ENCODE measurements around the gene APP. TPM values are rescaled to one million over a fixed set of nuclear protein-coding genes. Genes with fewer than 3 reads are reported as not detected.

APP gene
- polyA plus RNA-seq, 1 experiment = 964 TPM

DNA sequence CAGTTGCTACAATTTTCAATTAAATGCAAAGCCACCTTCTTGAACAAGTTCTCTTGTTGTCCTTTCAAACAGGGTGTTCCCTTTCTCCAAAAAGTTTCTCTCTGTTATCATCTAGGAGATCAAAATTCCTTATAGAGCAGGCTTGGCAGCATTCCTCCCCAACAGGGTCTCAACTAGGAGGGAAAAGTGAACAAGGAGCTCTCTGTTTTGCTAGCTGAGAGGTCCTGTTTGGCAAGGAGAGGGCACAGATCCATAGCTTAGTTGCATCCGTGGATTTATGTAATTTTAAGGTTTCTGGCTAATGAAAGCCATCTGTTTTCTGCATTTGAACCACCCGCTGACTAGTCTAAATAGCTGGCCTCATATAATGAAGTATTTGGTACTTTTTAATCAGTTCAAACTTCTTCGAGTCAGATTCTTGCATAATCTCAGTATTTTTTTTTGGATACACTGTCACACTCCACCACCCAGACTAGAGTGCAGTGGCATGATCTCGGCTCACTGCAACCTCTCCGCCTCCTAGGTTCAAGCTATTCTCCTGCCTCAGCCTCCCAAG, 54.0 kb downstream of the APP start:
- POLR2A ChIA-PET = no interaction called here
- Histone ChIP-seq H3K27me3 (ENCODE audit: control insufficient read depth, insufficient read depth, low read length) (no peaks in the 10 kb centered on the region), H3K36me3 (ENCODE audit: control insufficient read depth, insufficient read depth, low read length) (peaks cover 1% of the 10 kb centered on the region), H3K4me3 (ENCODE audit: low read depth, low read length) (no peak overlapping the region)
- DNase-seq (ENCODE audit: low read depth) = peak; percentile 56
- CTCF ChIA-PET = interaction anchor here (0.7 to 1.5 kb wide), 2 partner anchors 23 to 50 kb away, joined by 3 to 6 read pairs; no protein-coding TSS in a partner anchor
- TF ChIP-seq, protein P1, sequence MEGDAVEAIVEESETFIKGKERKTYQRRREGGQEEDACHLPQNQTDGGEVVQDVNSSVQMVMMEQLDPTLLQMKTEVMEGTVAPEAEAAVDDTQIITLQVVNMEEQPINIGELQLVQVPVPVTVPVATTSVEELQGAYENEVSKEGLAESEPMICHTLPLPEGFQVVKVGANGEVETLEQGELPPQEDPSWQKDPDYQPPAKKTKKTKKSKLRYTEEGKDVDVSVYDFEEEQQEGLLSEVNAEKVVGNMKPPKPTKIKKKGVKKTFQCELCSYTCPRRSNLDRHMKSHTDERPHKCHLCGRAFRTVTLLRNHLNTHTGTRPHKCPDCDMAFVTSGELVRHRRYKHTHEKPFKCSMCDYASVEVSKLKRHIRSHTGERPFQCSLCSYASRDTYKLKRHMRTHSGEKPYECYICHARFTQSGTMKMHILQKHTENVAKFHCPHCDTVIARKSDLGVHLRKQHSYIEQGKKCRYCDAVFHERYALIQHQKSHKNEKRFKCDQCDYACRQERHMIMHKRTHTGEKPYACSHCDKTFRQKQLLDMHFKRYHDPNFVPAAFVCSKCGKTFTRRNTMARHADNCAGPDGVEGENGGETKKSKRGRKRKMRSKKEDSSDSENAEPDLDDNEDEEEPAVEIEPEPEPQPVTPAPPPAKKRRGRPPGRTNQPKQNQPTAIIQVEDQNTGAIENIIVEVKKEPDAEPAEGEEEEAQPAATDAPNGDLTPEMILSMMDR (IDR thresholded peaks at IDR 0.05; ENCODE audit: insufficient read depth, low read depth, low read length) = no peak

DNA sequence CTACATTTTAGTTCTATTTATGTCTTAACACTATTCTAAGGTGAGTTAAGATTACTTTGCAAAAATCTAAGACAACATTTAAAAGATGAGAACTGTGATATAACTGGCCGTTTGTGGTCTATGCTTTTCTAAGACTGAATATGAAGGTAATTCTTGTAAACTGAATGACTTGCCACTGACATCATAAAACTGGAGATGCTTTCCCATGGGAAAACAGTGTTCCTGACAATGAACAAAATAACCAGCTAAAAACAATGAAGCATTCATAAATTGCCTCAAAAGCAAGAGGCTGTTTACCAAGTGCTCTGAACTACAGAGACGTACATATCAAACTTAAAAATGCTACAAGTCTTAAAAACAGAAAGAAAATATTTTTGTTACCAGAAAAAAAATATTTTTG, 54.7 kb downstream of the APP start:
- POLR2A ChIA-PET = no interaction called here
- Histone ChIP-seq H3K27me3 (ENCODE audit: control insufficient read depth, insufficient read depth, low read length) (no peaks in the 10 kb centered on the region), H3K4me3 (ENCODE audit: low read depth, low read length) (no peak overlapping the region), H3K36me3 (ENCODE audit: control insufficient read depth, insufficient read depth, low read length) (peaks cover 3% of the 10 kb centered on the region)
- DNase-seq (ENCODE audit: low read depth) = peak; percentile 67
- TF ChIP-seq, protein P1 (IDR thresholded peaks at IDR 0.05; ENCODE audit: insufficient read depth, low read depth, low read length) = no peak
- CTCF ChIA-PET = no interaction called here

DNA sequence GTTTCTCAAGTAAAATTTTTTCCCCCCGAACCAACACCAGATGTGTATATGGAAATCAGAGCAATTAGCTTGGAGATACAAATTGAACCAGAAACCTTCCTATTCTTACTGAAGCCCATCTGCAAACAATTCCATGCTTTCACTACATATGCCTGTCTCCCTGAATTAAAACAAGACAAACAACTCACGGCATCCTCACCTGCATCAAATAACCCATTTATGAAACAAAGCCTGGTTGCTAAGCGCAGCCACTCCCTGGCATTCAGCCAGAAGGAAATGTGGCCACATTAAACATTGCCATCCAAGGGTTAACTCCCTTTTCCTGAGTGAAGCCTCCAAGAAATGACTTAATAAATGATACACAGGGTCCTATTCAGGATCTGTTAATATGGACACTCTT, 55.3 kb downstream of the APP start:
- TF ChIP-seq, protein P1 (IDR thresholded peaks at IDR 0.05; ENCODE audit: insufficient read depth, low read depth, low read length) = no peak
- Histone ChIP-seq H3K36me3 (ENCODE audit: control insufficient read depth, insufficient read depth, low read length) (peaks cover 3% of the 10 kb centered on the region), H3K27me3 (ENCODE audit: control insufficient read depth, insufficient read depth, low read length) (no peaks in the 10 kb centered on the region), H3K4me3 (ENCODE audit: low read depth, low read length) (no peak overlapping the region)
- POLR2A ChIA-PET = no interaction called here
- CTCF ChIA-PET = no interaction called here
- DNase-seq (ENCODE audit: low read depth) = no peak

DNA sequence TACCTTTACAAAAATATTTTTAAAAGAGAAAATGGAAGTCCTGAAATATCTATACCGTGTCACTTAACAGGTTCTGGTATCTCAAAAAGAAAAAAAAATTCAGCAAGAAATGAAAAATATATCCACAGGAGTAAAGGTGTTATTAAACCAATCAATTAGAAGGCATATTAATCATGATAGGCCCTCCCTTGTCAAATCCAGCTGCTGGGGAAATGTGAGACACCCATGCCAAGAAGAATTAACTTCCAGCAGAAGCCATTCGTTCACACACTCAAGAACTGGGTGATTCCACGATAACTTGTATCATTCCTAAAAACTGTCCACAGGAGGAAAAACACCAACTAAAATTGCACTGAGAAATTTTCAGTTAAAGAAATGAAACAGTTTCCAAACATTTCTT, 57.6 kb downstream of the APP start:
- TF ChIP-seq, protein P1 (IDR thresholded peaks at IDR 0.05; ENCODE audit: insufficient read depth, low read depth, low read length) = no peak
- H3K36me3 ChIP-seq (ENCODE audit: control insufficient read depth, insufficient read depth, low read length) = peaks cover 3% of the 10 kb centered on the region
- ChIA-PET CTCF (no interaction called here), POLR2A (no interaction called here)
- DNase-seq (ENCODE audit: low read depth) = no peak
- no peaks in the 10 kb centered on the region for H3K27me3 ChIP-seq (ENCODE audit: control insufficient read depth, insufficient read depth, low read length)
- no peak overlapping the region for H3K4me3 ChIP-seq (ENCODE audit: low read depth, low read length)

DNA sequence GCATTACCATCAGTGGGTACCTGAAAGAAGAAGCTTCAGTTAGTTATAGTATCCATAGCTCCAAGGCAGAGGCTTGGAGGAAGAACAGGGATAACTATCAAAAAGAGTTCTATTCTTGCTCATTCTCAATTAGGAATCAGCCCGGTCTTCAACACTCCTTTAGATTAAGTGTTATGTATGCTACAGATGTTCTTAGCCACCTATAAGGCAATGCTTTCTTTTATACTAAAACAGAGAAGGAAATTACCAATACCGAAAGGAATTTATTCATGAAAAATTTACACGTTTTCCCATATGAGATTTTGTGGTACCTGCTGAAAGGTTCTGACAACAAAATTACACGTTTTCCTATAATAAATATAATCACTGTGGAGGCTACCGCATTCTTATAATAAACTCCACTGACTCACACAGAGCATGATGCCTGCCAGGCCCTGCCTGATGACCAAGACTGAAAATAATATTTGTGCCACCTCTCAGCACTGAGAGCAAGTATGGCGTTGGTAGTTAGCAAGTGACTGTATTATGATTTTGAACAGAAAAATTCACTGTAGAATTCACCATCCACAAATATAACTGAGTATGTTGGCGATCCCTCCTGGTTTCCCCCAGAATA, 58.3 kb downstream of the APP start:
- Histone ChIP-seq H3K27me3 (ENCODE audit: control insufficient read depth, insufficient read depth, low read length) (no peaks in the 10 kb centered on the region), H3K4me3 (ENCODE audit: low read depth, low read length) (no peak overlapping the region), H3K36me3 (ENCODE audit: control insufficient read depth, insufficient read depth, low read length) (peaks cover 3% of the 10 kb centered on the region; the same call in 1 of the 2 replicates)
- TF ChIP-seq, protein P1 (IDR thresholded peaks at IDR 0.05; ENCODE audit: insufficient read depth, low read depth, low read length) = no peak
- POLR2A ChIA-PET = no interaction called here
- no peak for DNase-seq (ENCODE audit: low read depth)
- CTCF ChIA-PET = interaction anchor here (1.9 kb wide), 1 partner anchor 58 kb away, joined by 4 read pairs; the partner anchor contains the start of gene APP

Measured in BJ (cell line).